Mucosa of descending colon (tissue), 3 donors: ENCODE measurements around the gene MT1B. TPM values are rescaled to one million over a fixed set of nuclear protein-coding genes. Genes with fewer than 3 reads are reported as not detected.
"Not testable (repeated sequence)": the region's sequence is repeated elsewhere in the genome, so short reads cannot be mapped to it uniquely, and the experiment has no call there.

Experiments
- ATAC-seq: fragments of 200-7000 bp; cut with Tn5 transposase; one replicate; pipeline ENCODE4 v1.9.1; 2020; ENCODE audit warnings: mild to moderate bottlenecking, moderate library complexity
- DNase-seq, 3 donors: peaks; one replicate each; pipeline ENCODE4 v3.0.0-alpha.2; 2020
- H3K36me3 ChIP-seq: fragments of 200-600 bp; one replicate; pipeline ENCODE4 v1.8.0; 2021; ENCODE audit warnings: low read depth, mild to moderate bottlenecking
- H3K4me1 ChIP-seq: fragments of 200-600 bp; one replicate; pipeline ENCODE4 v1.8.0; 2021; ENCODE audit warnings: low read depth, mild to moderate bottlenecking
- H3K4me3 ChIP-seq: fragments of 200-600 bp; one replicate; pipeline ENCODE4 v1.8.0; 2021; ENCODE audit warnings: mild to moderate bottlenecking
- H3K9me3 ChIP-seq: fragments of 200-600 bp; one replicate; pipeline ENCODE4 v1.8.0; 2021; ENCODE audit warnings: mild to moderate bottlenecking
- intact Hi-C, 2 donors: fragments of 100-400 bp; cut with DNase I in 1 of 2; cut with micrococcal nuclease in 1 of 2; formaldehyde crosslinking; loops; one replicate each; pipeline versions ENCODE4 v1.11.0 to v1.11.1; 2022; cut with DNase I, micrococcal nuclease
- total RNA-seq, 3 donors: library from RNA; stranded (reverse); fragmentation: NEBNext Ultra II Directional in 2 of 3; extraction: Animal tissue kit (Norgen Biotek cat#: 25700) in 2 of 3; gene quantifications; one replicate each; pipeline versions ENCODE4 v1.2.1 to v1.2.4, GENCODE V29; 2021 to 2023
- TF ChIP-seq, protein P1 (sequence below): fragments of 200-600 bp; IDR thresholded peaks from one replicate; pipeline ENCODE4 v1.8.0; 2022; ENCODE audit warnings: antibody characterized with exemption, mild to moderate bottlenecking
- donor health status: DM: no; HTN: no; CAD: no; lungs with moderate emphysema.
- donor health status: DM: no; HTN: no; CAD: no.
- donor health status: DM: no; HTN: yes; CAD: no.

MT1B gene
- total RNA-seq, 3 donors from 2014 or later: not detected

DNA sequence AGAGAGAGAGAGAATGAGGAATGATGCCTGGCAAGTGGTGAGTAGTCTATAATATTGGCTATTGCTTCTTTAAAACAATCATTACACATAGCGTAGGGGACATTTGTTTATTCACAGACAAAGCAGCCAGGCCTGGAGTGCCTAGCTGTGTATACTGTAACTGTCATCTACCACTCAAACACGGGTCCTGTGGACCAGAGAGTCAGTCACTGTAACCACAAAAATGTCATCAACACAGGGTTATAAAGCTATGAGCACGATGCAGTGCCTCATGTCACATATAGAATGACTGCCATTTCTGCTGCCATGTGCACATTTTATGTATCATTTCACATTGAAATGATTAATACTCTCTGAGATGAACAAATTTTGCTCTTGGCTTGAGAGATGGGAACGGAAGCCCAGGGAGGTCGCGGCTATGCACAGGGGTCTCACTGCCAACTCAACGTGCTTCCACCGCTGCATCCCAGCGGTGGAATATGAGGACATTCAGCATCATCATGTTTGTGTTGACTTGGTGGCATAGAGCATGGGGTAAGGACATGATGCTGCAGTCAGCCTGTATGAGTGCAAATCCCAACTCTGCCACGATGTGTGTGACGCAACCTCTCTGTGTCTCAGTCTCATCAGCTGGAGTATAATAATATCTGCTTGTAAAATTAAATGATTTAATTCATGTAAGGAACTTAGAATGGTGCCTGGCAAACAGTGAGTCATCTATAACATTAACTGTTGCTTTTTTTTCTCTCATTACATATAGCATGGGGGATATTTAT lies 21.3 kb downstream of the MT1B start:
- TF ChIP-seq, protein P1, sequence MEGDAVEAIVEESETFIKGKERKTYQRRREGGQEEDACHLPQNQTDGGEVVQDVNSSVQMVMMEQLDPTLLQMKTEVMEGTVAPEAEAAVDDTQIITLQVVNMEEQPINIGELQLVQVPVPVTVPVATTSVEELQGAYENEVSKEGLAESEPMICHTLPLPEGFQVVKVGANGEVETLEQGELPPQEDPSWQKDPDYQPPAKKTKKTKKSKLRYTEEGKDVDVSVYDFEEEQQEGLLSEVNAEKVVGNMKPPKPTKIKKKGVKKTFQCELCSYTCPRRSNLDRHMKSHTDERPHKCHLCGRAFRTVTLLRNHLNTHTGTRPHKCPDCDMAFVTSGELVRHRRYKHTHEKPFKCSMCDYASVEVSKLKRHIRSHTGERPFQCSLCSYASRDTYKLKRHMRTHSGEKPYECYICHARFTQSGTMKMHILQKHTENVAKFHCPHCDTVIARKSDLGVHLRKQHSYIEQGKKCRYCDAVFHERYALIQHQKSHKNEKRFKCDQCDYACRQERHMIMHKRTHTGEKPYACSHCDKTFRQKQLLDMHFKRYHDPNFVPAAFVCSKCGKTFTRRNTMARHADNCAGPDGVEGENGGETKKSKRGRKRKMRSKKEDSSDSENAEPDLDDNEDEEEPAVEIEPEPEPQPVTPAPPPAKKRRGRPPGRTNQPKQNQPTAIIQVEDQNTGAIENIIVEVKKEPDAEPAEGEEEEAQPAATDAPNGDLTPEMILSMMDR: no peak
- DNase-seq (no peak), ATAC-seq (no peak)
- Histone ChIP-seq H3K9me3 (no peaks in the 10 kb centered on the region), H3K4me1 (peaks cover 8% of the 10 kb centered on the region), H3K4me3 (no peak overlapping the region), H3K36me3 (no peaks in the 10 kb centered on the region)
- intact Hi-C loops: no loop called here

DNA sequence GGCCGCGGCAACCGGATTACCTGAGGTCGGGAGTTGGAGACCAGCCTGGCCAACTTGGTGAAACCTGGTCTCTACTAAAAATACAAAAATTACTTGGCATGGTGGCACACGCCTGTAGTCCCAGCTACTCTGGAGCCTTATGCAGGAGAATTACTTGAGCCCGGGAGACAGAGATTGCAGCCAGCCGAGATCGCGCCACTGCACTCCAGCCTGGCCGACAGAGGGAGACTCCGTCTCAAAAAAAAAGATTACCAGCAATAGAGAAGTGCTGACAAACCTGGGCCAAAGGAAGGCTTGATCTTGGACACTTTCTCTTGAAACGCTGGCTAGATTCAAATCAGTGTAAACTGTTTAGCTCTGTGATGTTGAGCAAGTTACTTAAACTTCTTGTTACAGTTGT lies 22.2 kb downstream of the MT1B start:
- Histone ChIP-seq H3K4me1 (peaks cover 5% of the 10 kb centered on the region), H3K9me3 (no peaks in the 10 kb centered on the region), H3K36me3 (no peaks in the 10 kb centered on the region), H3K4me3 (no peak overlapping the region)
- intact Hi-C loops: no loop called here
- peak in 1 of 3 donors; percentile 52 for DNase-seq
- peak; percentile 33 for ATAC-seq
- TF ChIP-seq, protein P1: peak; percentile 17

DNA sequence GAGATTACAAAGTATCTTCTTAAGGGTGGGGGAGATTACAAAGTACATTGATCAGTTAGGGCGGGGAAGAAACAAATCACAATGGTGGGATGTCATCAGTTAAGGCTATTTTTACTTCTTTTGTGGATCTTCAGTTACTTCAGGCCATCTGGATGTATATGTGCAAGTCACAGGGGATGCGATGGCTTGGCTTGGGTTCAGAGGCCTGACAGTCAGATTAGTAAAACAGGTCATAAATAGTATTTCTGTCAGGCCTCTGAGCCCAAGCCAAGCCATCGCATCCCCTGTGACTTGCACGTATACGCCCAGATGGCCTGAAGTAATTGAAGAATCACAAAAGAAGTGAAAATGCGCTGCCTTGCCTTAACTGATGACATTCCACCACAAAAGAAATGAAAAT lies 22.9 kb downstream of the MT1B start:
- H3K4me3 ChIP-seq, DNase-seq, H3K36me3 ChIP-seq, ATAC-seq, H3K9me3 ChIP-seq, intact Hi-C loops, H3K4me1 ChIP-seq: not testable (repeated sequence)

DNA sequence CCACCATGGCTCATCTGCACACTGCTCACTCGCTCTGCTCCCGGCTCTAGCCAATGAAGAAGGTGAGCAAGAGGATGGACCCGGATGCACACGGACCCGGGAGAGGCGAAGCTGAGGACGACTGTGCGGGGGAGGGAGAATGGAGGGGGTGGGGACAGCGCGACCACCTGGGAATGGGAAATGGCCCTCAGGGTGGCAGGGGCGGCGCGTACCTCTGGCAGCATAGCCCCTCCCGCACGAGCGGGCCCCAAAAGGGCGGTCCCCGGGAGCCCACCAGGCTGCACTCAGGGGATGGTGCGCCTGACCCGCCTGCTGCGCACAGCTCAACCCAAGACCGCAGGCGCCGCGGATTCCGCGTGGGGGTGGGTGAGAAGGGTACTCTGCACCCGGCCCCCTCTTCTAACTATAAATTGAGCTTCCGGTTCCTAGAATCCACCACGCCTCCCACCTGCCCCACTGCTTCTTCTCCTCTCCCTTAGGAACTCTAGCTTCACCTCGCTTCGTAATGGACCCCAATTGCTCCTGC lies 24.1 kb downstream of the MT1B start:
- DNase-seq: peak; percentile 54 to 69 (median 59)
- Histone ChIP-seq H3K4me1 (no peaks in the 10 kb centered on the region), H3K36me3 (no peaks in the 10 kb centered on the region), H3K9me3 (no peaks in the 10 kb centered on the region), H3K4me3 (no peak overlapping the region)
- peak; percentile 72 for ATAC-seq
- TF ChIP-seq, protein P1: no peak
- intact Hi-C loops: no loop called here

DNA sequence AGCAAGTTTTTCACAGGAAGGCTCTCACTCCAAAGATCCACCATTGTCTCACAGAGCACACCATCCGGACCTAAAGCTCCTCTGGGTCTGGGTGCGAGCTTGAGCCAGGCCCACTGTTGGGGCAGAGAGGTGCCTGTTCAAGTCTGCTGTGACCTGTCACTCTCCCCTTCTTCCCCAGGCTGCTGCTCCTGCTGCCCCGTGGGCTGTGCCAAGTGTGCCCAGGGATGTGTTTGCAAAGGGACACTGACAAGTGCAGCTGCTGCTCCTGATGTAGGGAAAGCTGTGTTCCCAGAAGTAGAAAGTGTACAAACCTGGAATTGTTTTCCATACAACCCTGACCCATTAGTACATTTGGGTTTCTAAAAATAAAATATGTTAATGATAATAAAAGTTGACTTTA lies 25.8 kb downstream of the MT1B start:
- DNase-seq (no peak), ATAC-seq (no peak)
- no peak overlapping the region for H3K4me3 ChIP-seq
- H3K4me1 ChIP-seq: no peaks in the 10 kb centered on the region
- TF ChIP-seq, protein P1: no peak
- intact Hi-C loops: no loop called here
- no peaks in the 10 kb centered on the region for H3K36me3 ChIP-seq
- no peaks in the 10 kb centered on the region for H3K9me3 ChIP-seq

DNA sequence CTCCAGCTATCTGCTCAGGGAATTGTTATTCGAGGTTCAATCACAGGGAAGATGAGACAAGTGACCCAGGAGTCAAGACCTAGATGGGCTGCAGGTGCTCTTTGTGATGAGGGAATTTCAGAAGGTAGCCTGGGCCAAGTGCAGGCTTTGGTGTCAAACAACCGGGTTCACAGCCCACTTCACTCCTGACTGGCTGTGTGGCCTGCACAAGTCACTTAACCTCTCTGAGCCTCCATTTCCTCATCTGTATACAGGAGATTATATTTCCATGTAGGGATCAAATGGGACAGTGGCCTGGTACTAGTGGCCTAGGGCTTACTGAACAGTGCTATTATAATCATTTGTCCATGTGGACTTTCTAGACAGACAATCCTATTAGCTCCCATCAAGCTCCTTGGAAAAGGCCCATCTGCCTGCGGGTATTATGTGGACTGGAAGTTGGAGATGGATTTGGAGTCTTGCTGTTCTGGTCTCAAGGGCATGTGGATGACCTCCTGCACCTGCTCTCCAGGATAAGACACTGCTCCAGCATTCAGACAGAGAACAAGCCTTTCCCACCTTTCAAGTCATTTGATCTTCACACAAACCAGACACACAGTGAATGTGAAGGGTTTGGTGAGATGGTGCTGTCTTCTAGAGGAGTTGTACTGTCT lies 27.5 kb downstream of the MT1B start:
- TF ChIP-seq, protein P1: no peak
- Histone ChIP-seq H3K9me3 (no peaks in the 10 kb centered on the region), H3K36me3 (no peaks in the 10 kb centered on the region), H3K4me3 (no peak overlapping the region), H3K4me1 (peaks cover 13% of the 10 kb centered on the region)
- ATAC-seq (no peak), DNase-seq (no peak)
- intact Hi-C loops: no loop called here
